Kidney (tissue), 14 donors: ENCODE data around the gene ACAT2. TPM values are rescaled to one million over a fixed set of nuclear protein-coding genes. Genes with fewer than 3 reads are reported as not detected.
"Not testable (repeated sequence)": the region's sequence is repeated elsewhere in the genome, so short reads cannot be mapped to it uniquely, and the experiment has no call there.

ENCODE experiments used
- DNase-seq, 5 donors: peaks; one replicate each; pipeline ENCODE4 v3.0.0-alpha.2; 2013 to 2020
- FAIRE-seq: peaks from 2 replicates; lab custom pipeline; 2012; peaks lifted over from hg19 to GRCh38; lab: Jason Lieb, UNC
- H3K27ac ChIP-seq, 2 donors: one replicate each; pipeline ENCODE4 v1.7.0; 2013; ENCODE audit warnings: low read depth in 2 of 2, low read length in 2 of 2, inconsistent platforms in 1 of 2
- H3K27me3 ChIP-seq: one replicate; pipeline ENCODE4 v1.7.1; 2013; ENCODE audit warnings: low read length, inconsistent platforms; ENCODE audit not compliant: control insufficient read depth, insufficient read depth
- H3K36me3 ChIP-seq, 3 donors: one replicate each; pipeline versions ENCODE4 v1.7.0 to v1.7.1; 2013; ENCODE audit warnings: low read length in 3 of 3, control low read depth in 1 of 3, inconsistent platforms in 1 of 3; ENCODE audit not compliant: insufficient read depth in 3 of 3, control insufficient read depth in 2 of 3
- H3K4me1 ChIP-seq, 3 donors: one replicate each; pipeline versions ENCODE4 v1.7.0 to v1.7.1; 2013; ENCODE audit warnings: low read length in 3 of 3, inconsistent platforms in 1 of 3, low read depth in 1 of 3; ENCODE audit not compliant: control insufficient read depth in 2 of 3, insufficient read depth in 2 of 3
- H3K4me3 ChIP-seq, 3 donors: one replicate each; pipeline versions ENCODE4 v1.7.0 to v1.8.1; 2013; ENCODE audit warnings: low read length in 3 of 3, control low read depth in 1 of 3, inconsistent platforms in 1 of 3
- H3K9ac ChIP-seq, 3 donors: one replicate each; pipeline versions ENCODE4 v1.7.0 to v1.7.1; 2013; ENCODE audit warnings: low read length in 3 of 3, control low read depth in 1 of 3, inconsistent platforms in 1 of 3
- H3K9me3 ChIP-seq, 3 donors: one replicate each; pipeline versions ENCODE4 v1.7.0 to v1.7.1; 2013; ENCODE audit warnings: low read length in 3 of 3, control low read depth in 1 of 3, inconsistent platforms in 1 of 3; ENCODE audit not compliant: control insufficient read depth in 2 of 3, insufficient read depth in 1 of 3
- CTCF ChIP-seq: IDR thresholded peaks from 3 replicates; pipeline ENCODE4 v1.5.1; 2012; ENCODE audit warnings: mild to moderate bottlenecking, moderate library complexity, borderline replicate concordance; ENCODE audit not compliant: insufficient read depth; ENCODE audit errors: extremely low read depth
- intact Hi-C: fragments of 100-400 bp; cut with DNase I; formaldehyde crosslinking; loops from one replicate; pipeline ENCODE4 v1.11.1; 2022
- polyA plus RNA-seq: library from polyadenylated mRNA; stranded (reverse); fragments of 350-450 nt; fragmentation: Illumina TruSeq; extraction: RNeasy Lipid Tissue Mini Kit (QIAGEN cat#74804); gene quantifications from one replicate; pipeline ENCODE4 v1.2.3, GENCODE V29; 2014; ENCODE audit warnings: low read depth, low replicate concordance; ENCODE audit not compliant: insufficient read depth
- total RNA-seq: library from RNA; stranded (reverse); fragmentation: NEBNext Ultra II Directional; extraction: Animal tissue kit (Norgen Biotek cat#: 25700); gene quantifications from one replicate; pipeline ENCODE4 v1.2.1, GENCODE V29; 2021
- donor health status: control.
- donor health status: control.
- donor health status: control.
- donor health status: control.
- donor health status: control.
- donor health status: DM: yes; HTN: yes; CAD: no.
- donor health status: Normal renal cell carcinoma (clear cell type).

ACAT2 gene
- total and polyA plus RNA-seq, 2 donors from 2014 or later, result 20.4 to 30.5 TPM

- peaks cover 0 to 25% (median 10%) of the 10 kb centered on the region in 3 donors for H3K4me1 ChIP-seq
- no peak for FAIRE-seq
- H3K9ac ChIP-seq, result no peak overlapping the region
- H3K4me3 ChIP-seq, result no peak overlapping the region
- TF ChIP-seq CTCF, result no peak
- no peak for DNase-seq
- intact Hi-C loops, result loop anchor here (10.0 kb wide), 1 partner anchor 46 kb away; no protein-coding TSS in a partner anchor
- H3K9me3 ChIP-seq, result no peaks in the 10 kb centered on the region
- H3K27me3 ChIP-seq, result no peaks in the 10 kb centered on the region
- H3K27ac ChIP-seq, result no peak overlapping the region
- no peaks in the 10 kb centered on the region for H3K36me3 ChIP-seq
Measured at GRCh38 chr6:159730332-159730676, 31.5 kb upstream of the ACAT2 start.

GRCh38 chr6:159732550-159732949, 29.3 kb upstream of the ACAT2 start:
- FAIRE-seq, H3K27ac ChIP-seq, H3K27me3 ChIP-seq, H3K4me3 ChIP-seq, H3K9ac ChIP-seq, H3K36me3 ChIP-seq, DNase-seq, H3K9me3 ChIP-seq: not testable (repeated sequence)
- intact Hi-C loops, result loop anchor here (10.0 kb wide), 1 partner anchor 48 kb away; no protein-coding TSS in a partner anchor
- peaks cover 0 to 19% (median 7%) of the 10 kb centered on the region in 3 donors for H3K4me1 ChIP-seq

- H3K4me1 ChIP-seq, result peaks cover 0 to 19% (median 9%) of the 10 kb centered on the region in 3 donors
- not testable (repeated sequence) for H3K9ac ChIP-seq, FAIRE-seq, H3K36me3 ChIP-seq, H3K9me3 ChIP-seq, H3K4me3 ChIP-seq, H3K27ac ChIP-seq, DNase-seq, H3K27me3 ChIP-seq
- intact Hi-C loops, result loop anchor here (10.0 kb wide), 1 partner anchor 49 kb away; no protein-coding TSS in a partner anchor
Measured at GRCh38 chr6:159733395-159733794, 28.4 kb upstream of the ACAT2 start.

- no peak overlapping the region for H3K27ac ChIP-seq
- DNase-seq, result no peak
- intact Hi-C loops, result loop anchor here (10.0 kb wide), 1 partner anchor 52 kb away; no protein-coding TSS in a partner anchor
- FAIRE-seq, result no peak
- peaks cover 0 to 2% (median 0%) of the 10 kb centered on the region in 3 donors for H3K4me1 ChIP-seq
- no peaks in the 10 kb centered on the region for H3K27me3 ChIP-seq
- no peaks in the 10 kb centered on the region for H3K9me3 ChIP-seq
- no peak overlapping the region for H3K4me3 ChIP-seq
- no peak for TF ChIP-seq CTCF
- H3K36me3 ChIP-seq, result peaks cover 6 to 16% (median 13%) of the 10 kb centered on the region in 3 donors
- H3K9ac ChIP-seq, result no peak overlapping the region
Measured at GRCh38 chr6:159736908-159737307, 24.9 kb upstream of the ACAT2 start.
